Natural killer cell (primary cell): ENCODE results near the gene KLHL33. TPM values are rescaled to one million over a fixed set of nuclear protein-coding genes. Genes with fewer than 3 reads are reported as not detected.

Experiments
- ATAC-seq, 3 donors: fragments of 150-1000 bp in 2 of 3; fragments of 200-7000 bp in 1 of 3; cut with Tn5 transposase; 1 replicate in 1 of 3; 2 replicates in 2 of 3; pipeline ENCODE4 v1.10.0; 2021; ENCODE audit warnings: mild to moderate bottlenecking in 2 of 3, moderate library complexity in 2 of 3
- DNase-seq, 2 donors: peaks; one replicate each; pipeline versions ENCODE4 v3.0.0 to v3.0.0-alpha.2; 2013 to 2021; ENCODE audit warnings: mixed read lengths in 1 of 2
- H3K27ac ChIP-seq: one replicate; pipeline ENCODE4 v1.5.1; 2013; ENCODE audit warnings: mild to moderate bottlenecking, low read length
- H3K27me3 ChIP-seq: one replicate; pipeline ENCODE4 v1.6.1; 2013; ENCODE audit warnings: low read length; ENCODE audit not compliant: control insufficient read depth, insufficient read depth
- H3K36me3 ChIP-seq: one replicate; pipeline ENCODE4 v1.6.1; 2013; ENCODE audit warnings: low read length; ENCODE audit not compliant: control insufficient read depth, insufficient read depth
- H3K4me1 ChIP-seq: one replicate; pipeline ENCODE4 v1.6.1; 2013; ENCODE audit warnings: low read length; ENCODE audit not compliant: control insufficient read depth, insufficient read depth
- H3K4me3 ChIP-seq: one replicate; pipeline ENCODE4 v1.5.1; 2013; ENCODE audit warnings: low read length
- H3K9me3 ChIP-seq: one replicate; pipeline ENCODE4 v1.6.1; 2013; ENCODE audit warnings: low read length; ENCODE audit not compliant: control insufficient read depth, insufficient read depth
- H3K27ac Mint-ChIP-seq, 2 donors: one replicate each; pipeline ENCODE4 v1.8.0; 2022; ENCODE audit warnings: mild to moderate bottlenecking in 2 of 2, mixed read lengths in 2 of 2, moderate library complexity in 1 of 2
- H3K27me3 Mint-ChIP-seq, 2 donors: one replicate each; pipeline ENCODE4 v1.8.0; 2022; ENCODE audit warnings: low read depth in 2 of 2, mixed read lengths in 2 of 2
- H3K36me3 Mint-ChIP-seq: one replicate; pipeline ENCODE4 v1.8.0; 2022; ENCODE audit warnings: mixed read lengths
- H3K4me1 Mint-ChIP-seq, 2 donors: one replicate each; pipeline ENCODE4 v1.8.0; 2022; ENCODE audit warnings: mixed read lengths in 2 of 2
- H3K4me3 Mint-ChIP-seq: one replicate; pipeline ENCODE4 v1.8.0; 2022; ENCODE audit warnings: mild to moderate bottlenecking, moderate library complexity, mixed read lengths
- H3K9me3 Mint-ChIP-seq, 2 donors: one replicate each; pipeline ENCODE4 v1.8.0; 2022; ENCODE audit warnings: mixed read lengths in 2 of 2
- WGBS: methylation state at CpG from one replicate; pipeline ENCODE4 v1.1.7; 2013; ENCODE audit warnings: missing lambda C conversion rate; ENCODE audit not compliant: insufficient coverage; 5-methylcytosine and 5-hydroxymethylcytosine counted together
- intact Hi-C: fragments of 100-400 bp; cut with micrococcal nuclease; formaldehyde crosslinking; loops from one replicate; pipeline ENCODE4 v1.14.2; 2022
- total RNA-seq, 4 donors: library from RNA; stranded (reverse); fragments of 120-200 nt in 1 of 4; gene quantifications; one replicate each; pipeline versions ENCODE4 v1.2.3 to v1.2.4, GENCODE V29; 2013 to 2022
- TF ChIP-seq, protein P1 (sequence below): fragments of 200-600 bp; IDR thresholded peaks from one replicate; pipeline ENCODE4 v1.8.0; 2022; ENCODE audit warnings: antibody characterized with exemption

Gene KLHL33
- total RNA-seq, 3 donors from 2014 or later (not counting 1 experiment from before 2014, with no cell fraction given), result 0.25 to 0.97 (median 0.31) TPM

DNA sequence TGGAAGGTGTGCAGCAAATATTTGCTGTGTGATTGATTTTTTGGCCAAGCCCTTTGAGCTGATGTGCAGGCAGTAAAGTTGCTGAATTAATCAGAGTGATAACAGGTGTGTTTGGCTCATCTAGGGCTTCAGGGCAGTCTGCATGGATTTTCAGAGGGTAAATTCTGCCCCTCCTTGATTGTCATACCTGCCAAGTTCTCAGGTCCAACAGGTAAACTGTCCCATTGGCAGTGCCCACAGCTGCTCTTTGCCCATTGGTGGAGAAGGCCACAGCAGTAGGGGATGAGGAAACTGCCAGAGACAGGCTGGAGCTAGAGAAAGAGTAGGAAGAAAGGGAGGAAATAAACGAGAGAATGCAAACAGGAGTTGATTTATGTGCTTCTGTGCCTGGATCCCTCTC lies 56.2 kb downstream of the KLHL33 start:
- Histone ChIP-seq H3K27me3 (no peaks in the 10 kb centered on the region), H3K36me3 (peaks cover 96% of the 10 kb centered on the region), H3K4me1 (no peaks in the 10 kb centered on the region), H3K4me3 (no peak overlapping the region), H3K9me3 (no peaks in the 10 kb centered on the region), H3K27ac (no peak overlapping the region)
- 50% methylated on average over 1 of the region's 1 CpG for WGBS
- ATAC-seq (no peak), DNase-seq (no peak)
- no peaks in the 10 kb centered on the region for H3K9me3 Mint-ChIP-seq
- no peaks in the 10 kb centered on the region for H3K4me1 Mint-ChIP-seq
- H3K4me3 Mint-ChIP-seq, result no peak overlapping the region
- H3K36me3 Mint-ChIP-seq, result peaks cover 30% of the 10 kb centered on the region
- intact Hi-C loops, result no loop called here
- no peak overlapping the region for H3K27ac Mint-ChIP-seq
- H3K27me3 Mint-ChIP-seq, result no peaks in the 10 kb centered on the region
- TF ChIP-seq, protein P1, sequence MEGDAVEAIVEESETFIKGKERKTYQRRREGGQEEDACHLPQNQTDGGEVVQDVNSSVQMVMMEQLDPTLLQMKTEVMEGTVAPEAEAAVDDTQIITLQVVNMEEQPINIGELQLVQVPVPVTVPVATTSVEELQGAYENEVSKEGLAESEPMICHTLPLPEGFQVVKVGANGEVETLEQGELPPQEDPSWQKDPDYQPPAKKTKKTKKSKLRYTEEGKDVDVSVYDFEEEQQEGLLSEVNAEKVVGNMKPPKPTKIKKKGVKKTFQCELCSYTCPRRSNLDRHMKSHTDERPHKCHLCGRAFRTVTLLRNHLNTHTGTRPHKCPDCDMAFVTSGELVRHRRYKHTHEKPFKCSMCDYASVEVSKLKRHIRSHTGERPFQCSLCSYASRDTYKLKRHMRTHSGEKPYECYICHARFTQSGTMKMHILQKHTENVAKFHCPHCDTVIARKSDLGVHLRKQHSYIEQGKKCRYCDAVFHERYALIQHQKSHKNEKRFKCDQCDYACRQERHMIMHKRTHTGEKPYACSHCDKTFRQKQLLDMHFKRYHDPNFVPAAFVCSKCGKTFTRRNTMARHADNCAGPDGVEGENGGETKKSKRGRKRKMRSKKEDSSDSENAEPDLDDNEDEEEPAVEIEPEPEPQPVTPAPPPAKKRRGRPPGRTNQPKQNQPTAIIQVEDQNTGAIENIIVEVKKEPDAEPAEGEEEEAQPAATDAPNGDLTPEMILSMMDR, result no peak

DNA sequence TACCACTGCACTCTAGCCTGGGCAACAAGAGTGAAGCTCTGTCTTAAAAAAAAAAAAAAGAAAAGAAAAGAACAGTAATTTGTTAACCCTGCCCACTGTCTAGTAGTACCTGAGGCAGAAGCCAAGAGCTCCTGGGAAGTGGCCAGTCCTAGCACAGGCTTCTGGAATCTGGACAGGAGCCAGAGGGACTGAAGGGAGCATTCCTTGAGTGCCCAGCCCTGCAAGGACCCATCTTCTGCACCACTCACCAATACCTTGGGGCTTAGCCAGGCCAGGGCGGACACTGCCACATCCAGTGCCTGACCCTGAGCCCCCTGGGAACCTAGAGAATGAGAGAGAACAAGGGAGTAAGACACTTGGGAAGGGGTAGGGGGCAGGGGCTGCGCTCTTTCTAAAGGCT lies 58.8 kb downstream of the KLHL33 start:
- Mint-ChIP-seq H3K27ac (no peak overlapping the region), H3K4me1 (no peaks in the 10 kb centered on the region), H3K36me3 (peaks cover 37% of the 10 kb centered on the region), H3K27me3 (no peaks in the 10 kb centered on the region), H3K9me3 (no peaks in the 10 kb centered on the region), H3K4me3 (no peak overlapping the region)
- no peak overlapping the region for H3K27ac ChIP-seq
- intact Hi-C loops, result no loop called here
- H3K4me3 ChIP-seq, result no peak overlapping the region
- DNase-seq (no peak), ATAC-seq (no peak)
- H3K4me1 ChIP-seq, result no peaks in the 10 kb centered on the region
- 100% methylated on average over 1 of the region's 2 CpGs for WGBS
- TF ChIP-seq, protein P1, result no peak
- no peaks in the 10 kb centered on the region for H3K27me3 ChIP-seq
- H3K9me3 ChIP-seq, result no peaks in the 10 kb centered on the region
- H3K36me3 ChIP-seq, result peaks cover 95% of the 10 kb centered on the region

DNA sequence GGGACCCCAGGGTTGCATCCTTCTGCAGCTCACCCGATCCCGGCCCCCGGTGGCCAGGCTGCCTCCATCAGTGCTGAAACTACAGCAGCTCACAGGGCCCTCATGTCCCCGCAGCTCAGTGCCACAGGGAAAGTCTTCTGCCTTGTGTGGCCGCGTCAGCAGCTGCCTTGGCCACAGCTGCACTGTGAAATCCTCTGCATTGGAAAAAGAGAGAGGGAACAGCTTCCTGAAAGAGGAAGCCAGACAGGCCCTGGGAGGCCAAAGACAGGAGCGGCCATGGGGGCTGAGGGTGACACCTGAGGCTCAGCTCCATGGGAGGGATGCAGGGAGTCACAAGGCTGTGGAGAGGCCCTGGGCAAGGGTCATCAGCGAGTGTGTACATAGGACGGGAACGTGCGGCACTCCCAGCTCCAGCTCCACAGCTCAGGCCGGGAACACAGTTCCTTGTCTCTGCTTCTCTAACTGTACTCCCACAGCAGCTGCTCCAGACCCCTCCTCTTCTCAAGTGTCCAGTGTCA lies 59.8 kb downstream of the KLHL33 start:
- no peak overlapping the region for H3K4me3 ChIP-seq
- Mint-ChIP-seq H3K27ac (peak overlapping the region; percentile 48 to 60), H3K4me3 (no peak overlapping the region), H3K36me3 (peaks cover 44% of the 10 kb centered on the region), H3K9me3 (no peaks in the 10 kb centered on the region), H3K4me1 (no peaks in the 10 kb centered on the region), H3K27me3 (no peaks in the 10 kb centered on the region)
- H3K9me3 ChIP-seq, result no peaks in the 10 kb centered on the region
- TF ChIP-seq, protein P1, result no peak
- no peak overlapping the region for H3K27ac ChIP-seq
- ATAC-seq (no peak), DNase-seq (no peak)
- 98% methylated on average over 12 of the region's 12 CpGs for WGBS
- H3K4me1 ChIP-seq, result no peaks in the 10 kb centered on the region
- intact Hi-C loops, result no loop called here
- peaks cover 95% of the 10 kb centered on the region for H3K36me3 ChIP-seq
- H3K27me3 ChIP-seq, result no peaks in the 10 kb centered on the region

Other genes with a start within 250 kb of the KLHL33 start
- not detected for gene OR11G2, start 245.3 kb downstream of the KLHL33 start, total RNA-seq
- not detected for gene OR11H6, start 212.5 kb downstream of the KLHL33 start, total RNA-seq
- not detected for gene OR11H7, start 207.2 kb downstream of the KLHL33 start, total RNA-seq
- not detected for gene OR11H4, start 196.9 kb downstream of the KLHL33 start, total RNA-seq
- gene TTC5, start 130.2 kb downstream of the KLHL33 start, total RNA-seq, result 10 to 100 TPM; 18.1 to 23.5 (median 21.6) TPM
- gene CCNB1IP1, start 102.9 kb downstream of the KLHL33 start, total RNA-seq, result 10 to 100 TPM; 20.8 to 21.5 (median 21.2) TPM
- gene PARP2, start 92.5 kb downstream of the KLHL33 start, total RNA-seq, result 10 to 100 TPM; 18.2 to 28.3 (median 22.2) TPM
- gene TEP1, start 22.7 kb downstream of the KLHL33 start, total RNA-seq, result 10 to 100 TPM; 76.3 to 83.2 (median 80.8) TPM
- gene OSGEP, start 18.6 kb upstream of the KLHL33 start, total RNA-seq, result 10 to 100 TPM; 60.1 to 65.4 (median 63.3) TPM
- gene APEX1, start 19.1 kb upstream of the KLHL33 start, total RNA-seq, result 10 to 100 TPM; 66.0 to 77.6 (median 74.9) TPM
- gene PIP4P1, start 25.3 kb upstream of the KLHL33 start, total RNA-seq, result 10 to 100 TPM; 61.5 to 68.2 (median 63.3) TPM
- 10 to 100 TPM; 49.5 to 76.8 (median 51.8) TPM for gene PNP, start 33.2 kb upstream of the KLHL33 start, total RNA-seq
- 1 to 10 TPM in 1 of 3 donors, under 1 TPM in 1, not detected in 1; 0.96 to 1.1 TPM for gene RNASE10, start 69.4 kb upstream of the KLHL33 start, total RNA-seq
- not detected for gene RNASE9, start 124.9 kb upstream of the KLHL33 start, total RNA-seq
- not detected for gene RNASE11, start 151.8 kb upstream of the KLHL33 start, total RNA-seq
- gene RNASE12, start 155.2 kb upstream of the KLHL33 start, total RNA-seq, result not detected
- gene OR6S1, start 205.5 kb upstream of the KLHL33 start, total RNA-seq, result not detected
- gene RNASE4, start 248.4 kb upstream of the KLHL33 start, total RNA-seq, result under 1 TPM in 2 of 3 donors, not detected in 1; 0.60 to 0.68 TPM